K562 (cell line): ENCODE data around the gene ADIPOR2. TPM values are rescaled to one million over a fixed set of nuclear protein-coding genes. Genes with fewer than 3 reads are reported as not detected.
A peak's percentile ranks its signal among the peaks of the same experiment; 100 is the strongest.

Experiments used
- FOSL1 ChIP-seq: fragments of 200-800 bp; sonication (Bioruptor generic); conservative IDR thresholded peaks from 2 replicates; pipeline ENCODE4 v1.6.1; 2016; ENCODE audit warnings: missing genetic modification characterization, missing compliant biosample characterization
- MCM2 ChIP-seq: fragments of 450-650 bp; IDR thresholded peaks from 2 replicates; pipeline ENCODE4 v1.6.1; 2017; ENCODE audit warnings: low read depth, mild to moderate bottlenecking
- NFE2 ChIP-seq: IDR thresholded peaks from 2 replicates; pipeline ENCODE4 v1.6.1; 2014; ENCODE audit warnings: antibody characterized with exemption, low read depth
- PTTG1 ChIP-seq: fragments of 450-650 bp; IDR thresholded peaks from 2 replicates; pipeline ENCODE4 v1.6.1; 2016; ENCODE audit warnings: low read depth, mild to moderate bottlenecking, missing genetic modification characterization, missing compliant biosample characterization
- polyA plus RNA-seq, 8 experiments: library from polyadenylated mRNA; depleted of rRNA in 4 of 8; stranded (reverse) in 5 of 8; unstranded in 3 of 8; fragments of >200 nt; fragmentation: Nextera tagmentation in 2 of 8; fragmentation: Illumina TruSeq in 1 of 8; extraction: Ambion mirVana in 2 of 8; extraction: Trizol in 1 of 8; gene quantifications; 2 replicates each; pipeline versions ENCODE4 v1.2.1 to v1.2.3, GENCODE V29; 2011 to 2014; ENCODE audit warnings: inconsistent platforms in 1 of 8, missing spikeins in 1 of 8
- total RNA-seq, 7 experiments: library from RNA; depleted of rRNA in 6 of 7; stranded (reverse); fragments of >200 nt in 6 of 7; fragmentation: Illumina TruSeq in 2 of 7; extraction: Trizol in 2 of 7; gene quantifications; 2 replicates each; pipeline versions ENCODE4 v1.2.1 to v1.2.3, GENCODE V29; 2011 to 2021; ENCODE audit warnings: low replicate concordance in 1 of 7
- TF ChIP-seq, protein P1 (sequence below), 2 experiments: fragments of 450-650 bp in 1 of 2; sonication (generic) in 1 of 2; formaldehyde crosslinking in 1 of 2; IDR thresholded peaks in 1 of 2; conservative IDR thresholded peaks in 1 of 2; 2 replicates each; pipeline versions ENCODE4 v1.6.1 to v1.8.1; 2016 to 2023; ENCODE audit warnings: mild to moderate bottlenecking in 2 of 2, moderate library complexity in 2 of 2, inconsistent platforms in 1 of 2, missing genetic modification reagents in 1 of 2
- TF ChIP-seq, protein P2 (sequence below): fragments of 450-650 bp; IDR thresholded peaks from 2 replicates; pipeline ENCODE4 v1.6.1; 2016; ENCODE audit warnings: missing biosample characterization, missing genetic modification characterization
- TF ChIP-seq, protein P3 (sequence below): fragments of 450-650 bp; IDR thresholded peaks from 2 replicates; pipeline ENCODE4 v1.6.1; 2016; ENCODE audit warnings: mild to moderate bottlenecking, moderate library complexity
- TF ChIP-seq, protein P4 (sequence below): fragments of 250-450 bp; sonication (Bioruptor Pico); IDR thresholded peaks from 2 replicates; pipeline ENCODE4 v1.8.0; 2022; ENCODE audit warnings: moderate library complexity, mild to moderate bottlenecking, inconsistent platforms

ADIPOR2 gene
- total and polyA plus RNA-seq, 9 of the 15 experiments (the other 6 are each of a cell fraction or from before 2014, with no cell fraction given): 10.9 to 63.5 (median 46.0) TPM

DNA sequence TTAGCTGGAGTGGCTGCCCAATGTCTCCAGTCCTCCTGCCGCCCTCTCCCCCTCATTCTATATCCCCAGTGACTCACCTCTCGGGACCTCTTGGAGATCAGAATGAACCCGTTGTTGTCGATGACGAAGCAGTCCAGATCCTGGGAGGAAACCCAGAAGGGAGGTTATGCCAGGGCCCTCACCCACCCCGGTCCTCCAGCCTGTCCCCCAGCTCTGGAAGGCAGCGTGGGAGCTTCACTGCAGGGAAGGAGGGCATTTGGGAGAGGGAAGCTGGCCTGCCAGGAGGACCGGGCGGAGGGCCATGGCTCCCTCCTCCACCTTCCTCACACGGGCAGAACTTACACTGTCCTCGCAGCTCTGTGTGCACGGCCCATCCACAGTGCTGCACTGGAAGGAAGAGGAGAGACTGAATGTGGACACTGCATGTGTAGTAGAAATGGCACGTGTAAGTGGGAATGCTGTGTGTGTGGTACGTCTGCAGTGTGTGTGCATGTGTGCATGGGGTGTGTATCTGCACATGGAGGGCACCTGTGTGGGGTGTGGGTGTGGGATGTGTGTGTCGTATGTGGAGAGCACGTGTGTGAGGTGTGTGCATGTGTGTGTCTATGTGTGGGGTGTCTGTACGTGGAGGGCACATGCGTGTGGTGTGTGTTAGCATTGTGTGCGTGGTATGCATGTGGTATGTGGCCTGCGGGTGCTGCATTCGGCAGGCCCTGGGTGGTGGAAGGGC lies 119.5 kb downstream of the ADIPOR2 start (continued):
- TF ChIP-seq, protein P1, sequence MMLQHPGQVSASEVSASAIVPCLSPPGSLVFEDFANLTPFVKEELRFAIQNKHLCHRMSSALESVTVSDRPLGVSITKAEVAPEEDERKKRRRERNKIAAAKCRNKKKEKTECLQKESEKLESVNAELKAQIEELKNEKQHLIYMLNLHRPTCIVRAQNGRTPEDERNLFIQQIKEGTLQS (IDR thresholded peaks at IDR 0.05): peak; percentile 66
- TF ChIP-seq, protein P1 (CRISPR knock-in tag; conservative IDR thresholded peaks at IDR 0.05): no peak
- TF ChIP-seq, protein P2, sequence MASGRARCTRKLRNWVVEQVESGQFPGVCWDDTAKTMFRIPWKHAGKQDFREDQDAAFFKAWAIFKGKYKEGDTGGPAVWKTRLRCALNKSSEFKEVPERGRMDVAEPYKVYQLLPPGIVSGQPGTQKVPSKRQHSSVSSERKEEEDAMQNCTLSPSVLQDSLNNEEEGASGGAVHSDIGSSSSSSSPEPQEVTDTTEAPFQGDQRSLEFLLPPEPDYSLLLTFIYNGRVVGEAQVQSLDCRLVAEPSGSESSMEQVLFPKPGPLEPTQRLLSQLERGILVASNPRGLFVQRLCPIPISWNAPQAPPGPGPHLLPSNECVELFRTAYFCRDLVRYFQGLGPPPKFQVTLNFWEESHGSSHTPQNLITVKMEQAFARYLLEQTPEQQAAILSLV (tag): no peak
- TF ChIP-seq, protein P3, sequence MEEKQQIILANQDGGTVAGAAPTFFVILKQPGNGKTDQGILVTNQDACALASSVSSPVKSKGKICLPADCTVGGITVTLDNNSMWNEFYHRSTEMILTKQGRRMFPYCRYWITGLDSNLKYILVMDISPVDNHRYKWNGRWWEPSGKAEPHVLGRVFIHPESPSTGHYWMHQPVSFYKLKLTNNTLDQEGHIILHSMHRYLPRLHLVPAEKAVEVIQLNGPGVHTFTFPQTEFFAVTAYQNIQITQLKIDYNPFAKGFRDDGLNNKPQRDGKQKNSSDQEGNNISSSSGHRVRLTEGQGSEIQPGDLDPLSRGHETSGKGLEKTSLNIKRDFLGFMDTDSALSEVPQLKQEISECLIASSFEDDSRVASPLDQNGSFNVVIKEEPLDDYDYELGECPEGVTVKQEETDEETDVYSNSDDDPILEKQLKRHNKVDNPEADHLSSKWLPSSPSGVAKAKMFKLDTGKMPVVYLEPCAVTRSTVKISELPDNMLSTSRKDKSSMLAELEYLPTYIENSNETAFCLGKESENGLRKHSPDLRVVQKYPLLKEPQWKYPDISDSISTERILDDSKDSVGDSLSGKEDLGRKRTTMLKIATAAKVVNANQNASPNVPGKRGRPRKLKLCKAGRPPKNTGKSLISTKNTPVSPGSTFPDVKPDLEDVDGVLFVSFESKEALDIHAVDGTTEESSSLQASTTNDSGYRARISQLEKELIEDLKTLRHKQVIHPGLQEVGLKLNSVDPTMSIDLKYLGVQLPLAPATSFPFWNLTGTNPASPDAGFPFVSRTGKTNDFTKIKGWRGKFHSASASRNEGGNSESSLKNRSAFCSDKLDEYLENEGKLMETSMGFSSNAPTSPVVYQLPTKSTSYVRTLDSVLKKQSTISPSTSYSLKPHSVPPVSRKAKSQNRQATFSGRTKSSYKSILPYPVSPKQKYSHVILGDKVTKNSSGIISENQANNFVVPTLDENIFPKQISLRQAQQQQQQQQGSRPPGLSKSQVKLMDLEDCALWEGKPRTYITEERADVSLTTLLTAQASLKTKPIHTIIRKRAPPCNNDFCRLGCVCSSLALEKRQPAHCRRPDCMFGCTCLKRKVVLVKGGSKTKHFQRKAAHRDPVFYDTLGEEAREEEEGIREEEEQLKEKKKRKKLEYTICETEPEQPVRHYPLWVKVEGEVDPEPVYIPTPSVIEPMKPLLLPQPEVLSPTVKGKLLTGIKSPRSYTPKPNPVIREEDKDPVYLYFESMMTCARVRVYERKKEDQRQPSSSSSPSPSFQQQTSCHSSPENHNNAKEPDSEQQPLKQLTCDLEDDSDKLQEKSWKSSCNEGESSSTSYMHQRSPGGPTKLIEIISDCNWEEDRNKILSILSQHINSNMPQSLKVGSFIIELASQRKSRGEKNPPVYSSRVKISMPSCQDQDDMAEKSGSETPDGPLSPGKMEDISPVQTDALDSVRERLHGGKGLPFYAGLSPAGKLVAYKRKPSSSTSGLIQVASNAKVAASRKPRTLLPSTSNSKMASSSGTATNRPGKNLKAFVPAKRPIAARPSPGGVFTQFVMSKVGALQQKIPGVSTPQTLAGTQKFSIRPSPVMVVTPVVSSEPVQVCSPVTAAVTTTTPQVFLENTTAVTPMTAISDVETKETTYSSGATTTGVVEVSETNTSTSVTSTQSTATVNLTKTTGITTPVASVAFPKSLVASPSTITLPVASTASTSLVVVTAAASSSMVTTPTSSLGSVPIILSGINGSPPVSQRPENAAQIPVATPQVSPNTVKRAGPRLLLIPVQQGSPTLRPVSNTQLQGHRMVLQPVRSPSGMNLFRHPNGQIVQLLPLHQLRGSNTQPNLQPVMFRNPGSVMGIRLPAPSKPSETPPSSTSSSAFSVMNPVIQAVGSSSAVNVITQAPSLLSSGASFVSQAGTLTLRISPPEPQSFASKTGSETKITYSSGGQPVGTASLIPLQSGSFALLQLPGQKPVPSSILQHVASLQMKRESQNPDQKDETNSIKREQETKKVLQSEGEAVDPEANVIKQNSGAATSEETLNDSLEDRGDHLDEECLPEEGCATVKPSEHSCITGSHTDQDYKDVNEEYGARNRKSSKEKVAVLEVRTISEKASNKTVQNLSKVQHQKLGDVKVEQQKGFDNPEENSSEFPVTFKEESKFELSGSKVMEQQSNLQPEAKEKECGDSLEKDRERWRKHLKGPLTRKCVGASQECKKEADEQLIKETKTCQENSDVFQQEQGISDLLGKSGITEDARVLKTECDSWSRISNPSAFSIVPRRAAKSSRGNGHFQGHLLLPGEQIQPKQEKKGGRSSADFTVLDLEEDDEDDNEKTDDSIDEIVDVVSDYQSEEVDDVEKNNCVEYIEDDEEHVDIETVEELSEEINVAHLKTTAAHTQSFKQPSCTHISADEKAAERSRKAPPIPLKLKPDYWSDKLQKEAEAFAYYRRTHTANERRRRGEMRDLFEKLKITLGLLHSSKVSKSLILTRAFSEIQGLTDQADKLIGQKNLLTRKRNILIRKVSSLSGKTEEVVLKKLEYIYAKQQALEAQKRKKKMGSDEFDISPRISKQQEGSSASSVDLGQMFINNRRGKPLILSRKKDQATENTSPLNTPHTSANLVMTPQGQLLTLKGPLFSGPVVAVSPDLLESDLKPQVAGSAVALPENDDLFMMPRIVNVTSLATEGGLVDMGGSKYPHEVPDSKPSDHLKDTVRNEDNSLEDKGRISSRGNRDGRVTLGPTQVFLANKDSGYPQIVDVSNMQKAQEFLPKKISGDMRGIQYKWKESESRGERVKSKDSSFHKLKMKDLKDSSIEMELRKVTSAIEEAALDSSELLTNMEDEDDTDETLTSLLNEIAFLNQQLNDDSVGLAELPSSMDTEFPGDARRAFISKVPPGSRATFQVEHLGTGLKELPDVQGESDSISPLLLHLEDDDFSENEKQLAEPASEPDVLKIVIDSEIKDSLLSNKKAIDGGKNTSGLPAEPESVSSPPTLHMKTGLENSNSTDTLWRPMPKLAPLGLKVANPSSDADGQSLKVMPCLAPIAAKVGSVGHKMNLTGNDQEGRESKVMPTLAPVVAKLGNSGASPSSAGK: no peak
- peak; percentile 33; the same call in 1 of the 2 replicates for TF ChIP-seq NFE2
- peak; percentile 65 for TF ChIP-seq FOSL1 (tag)
- TF ChIP-seq, protein P4, sequence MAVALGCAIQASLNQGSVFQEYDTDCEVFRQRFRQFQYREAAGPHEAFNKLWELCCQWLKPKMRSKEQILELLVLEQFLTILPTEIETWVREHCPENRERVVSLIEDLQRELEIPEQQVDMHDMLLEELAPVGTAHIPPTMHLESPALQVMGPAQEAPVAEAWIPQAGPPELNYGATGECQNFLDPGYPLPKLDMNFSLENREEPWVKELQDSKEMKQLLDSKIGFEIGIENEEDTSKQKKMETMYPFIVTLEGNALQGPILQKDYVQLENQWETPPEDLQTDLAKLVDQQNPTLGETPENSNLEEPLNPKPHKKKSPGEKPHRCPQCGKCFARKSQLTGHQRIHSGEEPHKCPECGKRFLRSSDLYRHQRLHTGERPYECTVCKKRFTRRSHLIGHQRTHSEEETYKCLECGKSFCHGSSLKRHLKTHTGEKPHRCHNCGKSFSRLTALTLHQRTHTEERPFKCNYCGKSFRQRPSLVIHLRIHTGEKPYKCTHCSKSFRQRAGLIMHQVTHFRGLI (CRISPR knock-in tag): no peak
- TF ChIP-seq MCM2: no peak
- no peak for TF ChIP-seq PTTG1 (tag)
